H1 (cell line): Measurements from ENCODE around the gene PDZRN3. TPM values are rescaled to one million over a fixed set of nuclear protein-coding genes. Genes with fewer than 3 reads are reported as not detected.

Experiments
- CTCF ChIA-PET: fragments of 300-600 bp; sonication (Branson Sonifier 250); formaldehyde crosslinking; loops from one replicate; lab custom pipeline; 2021; ENCODE audit not compliant: partially characterized antibody; lab: Charles Lee
- POLR2A ChIA-PET: fragments of 300-600 bp; sonication (Branson Sonifier 250); formaldehyde crosslinking; loops from one replicate; lab custom pipeline; 2021; ENCODE audit warnings: inconsistent platforms; ENCODE audit not compliant: partially characterized antibody; lab: Charles Lee
- DNase-seq, 2 experiments: peaks; one replicate each; pipeline versions ENCODE4 v3.0.0 to v3.0.0-alpha.2; 2010 to 2022; ENCODE audit warnings: low spot score in 2 of 2, low read depth in 1 of 2, mixed read lengths in 1 of 2
- FAIRE-seq: peaks from 2 replicates; lab custom pipeline; 2011; peaks lifted over from hg19 to GRCh38; lab: Jason Lieb, UNC
- H2AFZ ChIP-seq: 2 replicates; pipeline ENCODE4 v1.8.1; 2012; ENCODE audit warnings: low read length, inconsistent platforms
- H2AK5ac ChIP-seq: 2 replicates; pipeline ENCODE4 v1.6.1; 2013; ENCODE audit warnings: low read depth, low read length
- H2BK120ac ChIP-seq: replicated peaks from 2 replicates; pipeline ENCODE3; 2013; ENCODE audit warnings: low read depth, low read length, inconsistent platforms
- H2BK12ac ChIP-seq: 2 replicates; pipeline ENCODE4 v1.6.1; 2013; ENCODE audit warnings: low read depth, low read length
- H2BK15ac ChIP-seq: 2 replicates; pipeline ENCODE4 v1.6.1; 2013; ENCODE audit warnings: low read length
- H2BK20ac ChIP-seq: 2 replicates; pipeline ENCODE4 v1.6.1; 2013; ENCODE audit warnings: low read length
- H2BK5ac ChIP-seq: 2 replicates; pipeline ENCODE4 v1.6.1; 2013; ENCODE audit warnings: low read depth, low read length
- H3K14ac ChIP-seq: 2 replicates; pipeline ENCODE4 v1.6.1; 2013; ENCODE audit warnings: inconsistent platforms; ENCODE audit not compliant: insufficient read length
- H3K18ac ChIP-seq: 2 replicates; pipeline ENCODE4 v1.6.1; 2013; ENCODE audit warnings: low read length; ENCODE audit errors: extremely low read depth
- H3K23ac ChIP-seq: 2 replicates; pipeline ENCODE4 v1.6.1; 2013; ENCODE audit warnings: inconsistent platforms; ENCODE audit not compliant: insufficient read length
- H3K23me2 ChIP-seq: 2 replicates; pipeline ENCODE4 v1.6.1; 2013; ENCODE audit warnings: low read depth, low read length
- H3K27ac ChIP-seq: 2 replicates; pipeline ENCODE4 v1.6.1; 2011; ENCODE audit warnings: low read depth, low read length, inconsistent platforms
- H3K27me3 ChIP-seq, 4 experiments: replicated peaks in 1 of 4; 1 replicate in 1 of 4; 2 replicates in 3 of 4; pipeline versions ENCODE4 v1.6.1 to v1.8.1; 2011 to 2013; ENCODE audit warnings: low read length in 3 of 4, mild to moderate bottlenecking in 3 of 4, inconsistent platforms in 2 of 4, mixed read lengths in 2 of 4, moderate library complexity in 1 of 4; ENCODE audit not compliant: control insufficient read depth in 3 of 4, insufficient read depth in 3 of 4; ENCODE audit errors: extremely low read depth in 1 of 4
- H3K36me3 ChIP-seq, 4 experiments: 2 replicates each; pipeline versions ENCODE4 v1.6.1 to v1.8.1; 2011 to 2013; ENCODE audit warnings: mild to moderate bottlenecking in 4 of 4, low read length in 3 of 4, moderate library complexity in 2 of 4, control low read depth in 1 of 4, inconsistent platforms in 1 of 4; ENCODE audit not compliant: insufficient read depth in 4 of 4, control insufficient read depth in 2 of 4
- H3K4ac ChIP-seq: replicated peaks from 2 replicates; pipeline ENCODE3; 2013; ENCODE audit warnings: low read length, low read depth, mixed read lengths, inconsistent platforms; ENCODE audit not compliant: insufficient read length
- H3K4me1 ChIP-seq, 4 experiments: replicated peaks in 1 of 4; 1 replicate in 1 of 4; 2 replicates in 3 of 4; pipeline versions ENCODE4 v1.6.1 to v1.8.1; 2011 to 2013; ENCODE audit warnings: low read length in 3 of 4, inconsistent platforms in 2 of 4, mixed read lengths in 1 of 4; ENCODE audit not compliant: insufficient read depth in 4 of 4, control insufficient read depth in 3 of 4
- H3K4me2 ChIP-seq, 2 experiments: 2 replicates each; pipeline versions ENCODE4 v1.6.1 to v1.8.1; 2011 to 2013; ENCODE audit warnings: low read depth in 2 of 2, low read length in 2 of 2, control low read depth in 1 of 2, inconsistent platforms in 1 of 2, mild to moderate bottlenecking in 1 of 2; ENCODE audit not compliant: insufficient read depth in 1 of 2
- H3K4me3 ChIP-seq, 4 experiments: fragments of 200-600, 300-600 bp in 1 of 4; sonication (generic), shearing (Covaris generic), sonication (Bioruptor Twin) in 1 of 4; 2 replicates each; pipeline versions ENCODE4 v1.5.1 to v1.8.1; 2011 to 2016; ENCODE audit warnings: low read length in 4 of 4, low read depth in 3 of 4, control low read depth in 2 of 4, inconsistent platforms in 2 of 4, mild to moderate bottlenecking in 2 of 4, mixed read lengths in 1 of 4, moderate library complexity in 1 of 4; ENCODE audit not compliant: insufficient read depth in 2 of 4; ENCODE audit errors: extremely low read depth in 1 of 4
- H3K56ac ChIP-seq: replicated peaks from 2 replicates; pipeline ENCODE3; 2013; ENCODE audit warnings: low read depth, mild to moderate bottlenecking, mixed read lengths, low read length, inconsistent platforms; ENCODE audit not compliant: insufficient read length
- H3K79me1 ChIP-seq: 2 replicates; pipeline ENCODE4 v1.6.1; 2013; ENCODE audit warnings: low read depth, low read length, control low read depth
- H3K79me2 ChIP-seq, 2 experiments: 2 replicates each; pipeline versions ENCODE4 v1.6.1 to v1.8.1; 2012 to 2013; ENCODE audit warnings: low read length in 2 of 2, mild to moderate bottlenecking in 2 of 2, inconsistent platforms in 1 of 2; ENCODE audit not compliant: insufficient read depth in 2 of 2, control insufficient read depth in 1 of 2
- H3K9ac ChIP-seq, 4 experiments: replicated peaks in 1 of 4; 1 replicate in 1 of 4; 2 replicates in 3 of 4; pipeline versions ENCODE4 v1.6.1 to v1.8.1; 2011 to 2013; ENCODE audit warnings: low read depth in 3 of 4, low read length in 3 of 4, control low read depth in 2 of 4, mild to moderate bottlenecking in 2 of 4, moderate library complexity in 2 of 4, inconsistent platforms in 1 of 4; ENCODE audit errors: extremely low read depth in 1 of 4
- H3K9me3 ChIP-seq, 2 experiments: 2 replicates each; pipeline versions ENCODE4 v1.6.1 to v1.8.1; 2012 to 2013; ENCODE audit warnings: mild to moderate bottlenecking in 2 of 2, moderate library complexity in 2 of 2, control low read depth in 1 of 2, inconsistent platforms in 1 of 2, low read depth in 1 of 2, low read length in 1 of 2, mixed read lengths in 1 of 2; ENCODE audit not compliant: insufficient read depth in 2 of 2
- H4K20me1 ChIP-seq, 2 experiments: replicated peaks in 1 of 2; 2 replicates each; pipeline versions ENCODE3 to v1.8.1; 2011 to 2013; ENCODE audit warnings: inconsistent platforms in 2 of 2, low read length in 2 of 2, mild to moderate bottlenecking in 1 of 2; ENCODE audit not compliant: insufficient read depth in 2 of 2, control insufficient read depth in 1 of 2
- H4K5ac ChIP-seq: 2 replicates; pipeline ENCODE4 v1.6.1; 2013; ENCODE audit warnings: low read length, low read depth, mixed read lengths, inconsistent platforms; ENCODE audit not compliant: insufficient read length
- H4K8ac ChIP-seq: 2 replicates; pipeline ENCODE4 v1.8.0; 2013; ENCODE audit warnings: mild to moderate bottlenecking, moderate library complexity, low read length, inconsistent platforms; ENCODE audit not compliant: insufficient read depth; ENCODE audit errors: extremely low read depth
- H4K91ac ChIP-seq: replicated peaks from 2 replicates; pipeline ENCODE3; 2013; ENCODE audit warnings: low read length, mixed read lengths, inconsistent platforms; ENCODE audit not compliant: insufficient read length
- GTF2F1 ChIP-seq: IDR thresholded peaks from 2 replicates; pipeline ENCODE4 v1.6.1; 2012; ENCODE audit warnings: low read depth, low read length, improper control_type of control experiment, borderline replicate concordance
- KDM1A ChIP-seq: fragments of 200-600, 300-600 bp; sonication (generic); IDR thresholded peaks from 2 replicates; pipeline ENCODE4 v1.7.1; 2016; ENCODE audit warnings: mild to moderate bottlenecking, low read length, borderline replicate concordance
- SP2 ChIP-seq: IDR thresholded peaks from 2 replicates; pipeline ENCODE4 v1.6.1; 2012; ENCODE audit warnings: mild to moderate bottlenecking, low read length, inconsistent platforms
- WGBS, 2 experiments: shearing (Covaris generic) in 1 of 2; methylation state at CpG; one replicate each; pipeline versions ENCODE4 v1.1.6 to v1.1.7; 2013 to 2015; ENCODE audit warnings: low lambda C conversion rate in 2 of 2, mixed read lengths in 2 of 2, inconsistent platforms in 1 of 2, low coverage in 1 of 2, missing lambda C conversion rate in 1 of 2; ENCODE audit not compliant: insufficient replicate concordance in 2 of 2, insufficient coverage in 1 of 2, insufficient read length in 1 of 2; ENCODE audit errors: extremely low coverage in 1 of 2, missing lambda C conversion rate in 1 of 2; 5-methylcytosine and 5-hydroxymethylcytosine counted together
- polyA plus RNA-seq, 7 experiments: library from polyadenylated mRNA; depleted of rRNA in 3 of 7; stranded (reverse) in 5 of 7; unstranded in 2 of 7; fragments of >200 nt in 5 of 7; fragments of 200-250 nt in 2 of 7; gene quantifications; 1 replicate in 5 of 7; 2 replicates in 1 of 7; 4 replicates in 1 of 7; pipeline versions ENCODE4 v1.2.1 to v1.2.3, GENCODE V29; 2011 to 2013; ENCODE audit warnings: missing spikeins in 2 of 7, mixed read lengths in 2 of 7
- total RNA-seq: library from RNA; stranded (reverse); fragmentation: NEBNext Ultra II Directional; extraction: Animal tissue kit (Norgen Biotek cat#: 25700); gene quantifications from 2 replicates; pipeline ENCODE4 v1.2.1, GENCODE V29; 2021

PDZRN3 gene
- total and polyA plus RNA-seq, 2 of the 8 experiments (the other 6 are each of a cell fraction or from before 2014, with no cell fraction given): 4.2 to 20.5 TPM

DNA sequence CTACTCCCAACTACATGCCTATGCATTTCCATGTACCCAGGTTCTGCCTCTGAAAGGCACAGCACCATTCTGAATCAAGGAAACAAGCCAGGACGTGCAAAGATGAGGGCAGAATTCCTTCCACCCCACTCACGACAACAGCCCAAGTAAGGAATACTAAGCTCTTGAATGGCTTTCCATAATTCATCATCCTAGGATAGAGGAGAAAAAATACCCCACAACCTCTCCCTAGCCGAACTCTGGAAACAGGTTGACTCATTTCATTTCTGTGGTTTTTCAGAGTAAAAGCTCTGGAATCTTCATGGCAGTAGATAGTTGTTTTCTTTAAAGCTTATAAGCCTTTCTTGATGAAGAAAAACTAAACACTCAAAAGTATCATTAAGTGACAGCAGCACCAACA lies 77.8 kb downstream of the PDZRN3 start:
- H2BK120ac ChIP-seq: no peak overlapping the region
- H2BK12ac ChIP-seq: no peak overlapping the region; the same call in 1 of the 2 replicates
- no peaks in the 10 kb centered on the region for H3K23me2 ChIP-seq
- H3K9me3 ChIP-seq: no peaks in the 10 kb centered on the region
- no peak overlapping the region for H3K27ac ChIP-seq
- H3K56ac ChIP-seq: no peak overlapping the region
- no peaks in the 10 kb centered on the region for H3K36me3 ChIP-seq
- no peak overlapping the region for H3K18ac ChIP-seq
- H2BK5ac ChIP-seq: no peak overlapping the region
- no peak overlapping the region for H3K4me2 ChIP-seq
- H2AK5ac ChIP-seq: no peak overlapping the region
- 98% methylated on average over 3 of the region's 3 CpGs; no CpG with 5 or more reads in 1 of the 2 experiments for WGBS, 2 experiments
- CTCF ChIA-PET: interaction anchor here (1.4 to 2.7 kb wide), 2 partner anchors 9 to 39 kb away, joined by 4 to 10 read pairs; no protein-coding TSS in a partner anchor
- peaks cover 0 to 3% of the 10 kb centered on the region in 2 experiments for H4K20me1 ChIP-seq
- no peak overlapping the region for H4K91ac ChIP-seq
- no peak overlapping the region for H3K4ac ChIP-seq
- no peaks in the 10 kb centered on the region for H3K27me3 ChIP-seq
- no peak overlapping the region for H2BK20ac ChIP-seq
- H2BK15ac ChIP-seq: no peak overlapping the region
- POLR2A ChIA-PET: no interaction called here
- no peaks in the 10 kb centered on the region; the same call in 1 of the 2 replicates for H3K79me1 ChIP-seq
- TF ChIP-seq GTF2F1: no peak
- TF ChIP-seq SP2: no peak
- no peak for TF ChIP-seq KDM1A
- no peak overlapping the region for H3K14ac ChIP-seq
- H4K5ac ChIP-seq: no peak overlapping the region
- H3K4me3 ChIP-seq: no peak overlapping the region
- no peak overlapping the region for H3K9ac ChIP-seq
- peaks cover 0 to 6% (median 3%) of the 10 kb centered on the region in 4 experiments; a peak in 5 of 7 replicates for H3K4me1 ChIP-seq
- no peak overlapping the region for H2AFZ ChIP-seq
- H4K8ac ChIP-seq: no peak overlapping the region
- H3K23ac ChIP-seq: no peak overlapping the region
- peaks cover 0 to 2% of the 10 kb centered on the region in 2 experiments; a peak in 1 of 4 replicates for H3K79me2 ChIP-seq
- DNase-seq: no peak
- no peak for FAIRE-seq
